Neural cell (in vitro differentiated cells): ENCODE data around the gene VEPH1.

Experiments
- POLR2AphosphoS5 ChIP-seq: IDR thresholded peaks from 2 replicates; pipeline ENCODE4 v1.6.1; 2012
- RAD21 ChIP-seq: fragments of 450-650 bp; conservative IDR thresholded peaks from 2 replicates; pipeline ENCODE4 v1.6.1; 2014; ENCODE audit warnings: antibody characterized with exemption, mild to moderate bottlenecking, moderate library complexity
- SMC3 ChIP-seq: fragments of 450-650 bp; conservative IDR thresholded peaks from 2 replicates; pipeline ENCODE4 v1.6.1; 2014; ENCODE audit warnings: antibody characterized with exemption, mild to moderate bottlenecking, moderate library complexity; ENCODE audit not compliant: poor library complexity
- TF ChIP-seq, protein P1 (sequence below): fragments of 450-650 bp; IDR thresholded peaks from 2 replicates; pipeline ENCODE4 v1.5.1; 2014; ENCODE audit warnings: antibody characterized with exemption, mild to moderate bottlenecking, moderate library complexity; ENCODE audit not compliant: poor library complexity, severe bottlenecking

DNA sequence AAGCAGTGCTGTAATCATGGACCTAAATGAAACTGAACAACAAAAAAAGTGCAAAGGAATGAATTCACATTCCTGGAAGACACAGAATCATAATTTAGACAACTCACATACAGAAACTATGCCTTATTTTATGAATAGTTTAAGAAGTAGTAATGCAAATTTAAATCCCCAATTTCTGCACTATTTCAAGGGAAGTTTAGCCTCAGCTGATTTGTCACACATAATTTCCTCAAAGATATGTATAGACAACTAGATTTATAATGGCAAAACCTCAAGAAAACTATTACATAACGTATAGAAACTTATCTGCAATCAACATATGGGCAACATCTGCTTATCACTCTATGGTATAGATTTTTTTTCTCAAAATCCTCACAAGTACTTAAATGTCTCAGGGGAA, 74.4 kb downstream of the VEPH1 start:
- TF ChIP-seq, protein P1, sequence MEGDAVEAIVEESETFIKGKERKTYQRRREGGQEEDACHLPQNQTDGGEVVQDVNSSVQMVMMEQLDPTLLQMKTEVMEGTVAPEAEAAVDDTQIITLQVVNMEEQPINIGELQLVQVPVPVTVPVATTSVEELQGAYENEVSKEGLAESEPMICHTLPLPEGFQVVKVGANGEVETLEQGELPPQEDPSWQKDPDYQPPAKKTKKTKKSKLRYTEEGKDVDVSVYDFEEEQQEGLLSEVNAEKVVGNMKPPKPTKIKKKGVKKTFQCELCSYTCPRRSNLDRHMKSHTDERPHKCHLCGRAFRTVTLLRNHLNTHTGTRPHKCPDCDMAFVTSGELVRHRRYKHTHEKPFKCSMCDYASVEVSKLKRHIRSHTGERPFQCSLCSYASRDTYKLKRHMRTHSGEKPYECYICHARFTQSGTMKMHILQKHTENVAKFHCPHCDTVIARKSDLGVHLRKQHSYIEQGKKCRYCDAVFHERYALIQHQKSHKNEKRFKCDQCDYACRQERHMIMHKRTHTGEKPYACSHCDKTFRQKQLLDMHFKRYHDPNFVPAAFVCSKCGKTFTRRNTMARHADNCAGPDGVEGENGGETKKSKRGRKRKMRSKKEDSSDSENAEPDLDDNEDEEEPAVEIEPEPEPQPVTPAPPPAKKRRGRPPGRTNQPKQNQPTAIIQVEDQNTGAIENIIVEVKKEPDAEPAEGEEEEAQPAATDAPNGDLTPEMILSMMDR: no peak
- TF ChIP-seq POLR2AphosphoS5: no peak
- no peak for TF ChIP-seq RAD21
- no peak for TF ChIP-seq SMC3
